Mesenchymal stem cell (in vitro differentiated cells and primary cell): Measurements from ENCODE around the gene DGCR2.
A peak's percentile ranks its signal among the peaks of the same experiment; 100 is the strongest.

ENCODE experiments used
- DNase-seq: peaks from one replicate; pipeline ENCODE4 v3.0.0-alpha.2; 2013
- H2AFZ ChIP-seq: one replicate; pipeline ENCODE4 v1.6.1; 2013; ENCODE audit warnings: low read depth, mild to moderate bottlenecking, control low read depth, inconsistent platforms, low read length, moderate library complexity
- H2AK5ac ChIP-seq: 2 replicates; pipeline ENCODE4 v1.6.1; 2013; ENCODE audit warnings: low read length, moderate library complexity, mild to moderate bottlenecking, inconsistent platforms; ENCODE audit not compliant: severe bottlenecking
- H2BK120ac ChIP-seq: one replicate; pipeline ENCODE4 v1.6.1; 2013; ENCODE audit warnings: low read depth, mild to moderate bottlenecking, inconsistent platforms, low read length, moderate library complexity
- H2BK12ac ChIP-seq, 2 experiments: one replicate each; pipeline ENCODE4 v1.6.1; 2013; ENCODE audit warnings: inconsistent platforms in 2 of 2, low read length in 2 of 2, mild to moderate bottlenecking in 2 of 2, moderate library complexity in 2 of 2, control low read depth in 1 of 2
- H2BK15ac ChIP-seq: one replicate; pipeline ENCODE4 v1.6.1; 2013; ENCODE audit warnings: mild to moderate bottlenecking, low read depth, inconsistent platforms; ENCODE audit not compliant: poor library complexity, severe bottlenecking
- H2BK5ac ChIP-seq: 2 replicates; pipeline ENCODE4 v1.6.1; 2013; ENCODE audit warnings: low read depth, mild to moderate bottlenecking, low read length, control low read depth, inconsistent platforms; ENCODE audit not compliant: poor library complexity, severe bottlenecking
- H3K14ac ChIP-seq, 2 experiments: one replicate each; pipeline ENCODE4 v1.6.1; 2013; ENCODE audit warnings: inconsistent platforms in 2 of 2, low read length in 2 of 2, control low read depth in 1 of 2, mild to moderate bottlenecking in 1 of 2, moderate library complexity in 1 of 2
- H3K18ac ChIP-seq, 2 experiments: one replicate each; pipeline ENCODE4 v1.6.1; 2013; ENCODE audit warnings: inconsistent platforms in 2 of 2, low read length in 2 of 2, control low read depth in 1 of 2, low read depth in 1 of 2, mild to moderate bottlenecking in 1 of 2
- H3K23ac ChIP-seq, 2 experiments: one replicate each; pipeline ENCODE4 v1.6.1; 2013; ENCODE audit warnings: inconsistent platforms in 2 of 2, low read length in 2 of 2, mild to moderate bottlenecking in 2 of 2, moderate library complexity in 2 of 2, control low read depth in 1 of 2
- H3K27ac ChIP-seq: 2 replicates; pipeline ENCODE4 v1.5.1; 2013; ENCODE audit warnings: mild to moderate bottlenecking, moderate library complexity, low read length, control low read depth, inconsistent platforms; ENCODE audit not compliant: poor library complexity, severe bottlenecking
- H3K27me3 ChIP-seq, 2 experiments: 2 replicates each; pipeline versions ENCODE4 v1.6.1 to v1.7.0; 2013; ENCODE audit warnings: low read length in 2 of 2, mild to moderate bottlenecking in 2 of 2, moderate library complexity in 2 of 2, control low read depth in 1 of 2, inconsistent platforms in 1 of 2; ENCODE audit not compliant: control insufficient read depth in 1 of 2, insufficient read depth in 1 of 2
- H3K36me3 ChIP-seq, 2 experiments: 2 replicates each; pipeline versions ENCODE4 v1.6.1 to v1.7.0; 2013; ENCODE audit warnings: low read length in 2 of 2, control low read depth in 1 of 2, inconsistent platforms in 1 of 2, low read depth in 1 of 2, mild to moderate bottlenecking in 1 of 2; ENCODE audit not compliant: insufficient read depth in 2 of 2, control insufficient read depth in 1 of 2
- H3K4ac ChIP-seq, 2 experiments: one replicate each; pipeline ENCODE4 v1.6.1; 2013; ENCODE audit warnings: inconsistent platforms in 2 of 2, low read length in 2 of 2, mild to moderate bottlenecking in 2 of 2, moderate library complexity in 2 of 2, control low read depth in 1 of 2, low read depth in 1 of 2
- H3K4me1 ChIP-seq: 2 replicates; pipeline ENCODE4 v1.6.1; 2013; ENCODE audit warnings: low read depth, low read length, control low read depth; ENCODE audit not compliant: control insufficient read depth, insufficient read depth
- H3K4me2 ChIP-seq: 2 replicates; pipeline ENCODE4 v1.6.1; 2013; ENCODE audit warnings: low read length, mild to moderate bottlenecking, inconsistent platforms; ENCODE audit not compliant: poor library complexity, severe bottlenecking
- H3K4me3 ChIP-seq, 2 experiments: 2 replicates each; pipeline versions ENCODE4 v1.5.1 to v1.7.0; 2013; ENCODE audit warnings: low read length in 2 of 2, mild to moderate bottlenecking in 2 of 2, control low read depth in 1 of 2, low read depth in 1 of 2; ENCODE audit not compliant: insufficient read depth in 1 of 2
- H3K79me1 ChIP-seq: replicated peaks from 2 replicates; pipeline ENCODE4 v1.6.1; 2013; ENCODE audit warnings: mild to moderate bottlenecking, control low read depth, low read length, inconsistent platforms; ENCODE audit not compliant: poor library complexity, severe bottlenecking
- H3K9ac ChIP-seq: 2 replicates; pipeline ENCODE4 v1.7.0; 2013; ENCODE audit warnings: mild to moderate bottlenecking, low read length, moderate library complexity
- H3K9me3 ChIP-seq: 2 replicates; pipeline ENCODE4 v1.7.0; 2013; ENCODE audit warnings: mild to moderate bottlenecking, low read length; ENCODE audit not compliant: control insufficient read depth
- H4K8ac ChIP-seq: one replicate; pipeline ENCODE4 v1.6.1; 2013; ENCODE audit warnings: inconsistent platforms, mild to moderate bottlenecking, low read length, moderate library complexity
- H4K91ac ChIP-seq: one replicate; pipeline ENCODE4 v1.6.1; 2013; ENCODE audit warnings: mild to moderate bottlenecking, low read length, inconsistent platforms
- WGBS: methylation state at CpG from one replicate; pipeline ENCODE4 v1.1.7; 2013; ENCODE audit warnings: mixed read lengths; 5-methylcytosine and 5-hydroxymethylcytosine counted together

DGCR2 gene

GRCh38 chr22:19143212-19143611, 21.0 kb upstream of the DGCR2 start:
- peaks cover 16 to 22% of the 10 kb centered on the region in 2 experiments for H3K27me3 ChIP-seq
- H3K14ac ChIP-seq: no peak overlapping the region
- H2AK5ac ChIP-seq: no peak overlapping the region
- no peak overlapping the region for H2AFZ ChIP-seq
- peaks cover 35% of the 10 kb centered on the region for H3K79me1 ChIP-seq
- no peak overlapping the region for H3K27ac ChIP-seq
- 89% methylated on average over 5 of the region's 5 CpGs for WGBS
- peak overlapping the region in 1 of 2 experiments; percentile 94 for H3K4me3 ChIP-seq
- peak overlapping the region; percentile 92 for H3K9ac ChIP-seq
- no peak overlapping the region for H4K8ac ChIP-seq
- H2BK15ac ChIP-seq: no peak overlapping the region
- no peak overlapping the region for H3K4me2 ChIP-seq
- no peaks in the 10 kb centered on the region for H3K9me3 ChIP-seq
- H3K36me3 ChIP-seq: peaks cover 40 to 45% of the 10 kb centered on the region in 2 experiments
- H2BK5ac ChIP-seq: no peak overlapping the region
- no peak overlapping the region for H3K4ac ChIP-seq
- peaks cover 5% of the 10 kb centered on the region for H3K4me1 ChIP-seq
- DNase-seq: no peak
- no peak overlapping the region for H3K23ac ChIP-seq
- H2BK12ac ChIP-seq: no peak overlapping the region
- no peak overlapping the region for H4K91ac ChIP-seq
- no peak overlapping the region for H2BK120ac ChIP-seq
- no peak overlapping the region for H3K18ac ChIP-seq

DNA sequence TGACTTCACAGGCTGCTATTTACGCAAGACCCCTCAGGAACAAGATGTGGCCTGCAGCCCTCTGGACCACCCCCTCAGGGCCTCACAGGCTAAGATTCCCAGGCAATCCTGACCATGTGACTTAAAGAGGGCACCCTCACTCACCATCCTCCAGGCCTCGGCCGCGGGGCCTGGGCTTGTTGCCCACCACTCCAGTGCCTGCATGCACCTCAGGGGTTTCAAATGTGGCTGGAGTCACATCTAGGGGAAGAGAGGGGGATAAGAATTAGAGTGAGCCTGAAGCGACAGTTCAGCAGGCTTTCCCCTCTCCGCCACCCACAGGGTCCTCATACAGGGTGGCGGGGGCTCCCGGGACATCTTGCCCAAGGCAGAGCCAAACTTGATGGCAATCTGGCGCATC, 20.2 kb upstream of the DGCR2 start:
- peaks cover 5% of the 10 kb centered on the region for H3K4me1 ChIP-seq
- H3K14ac ChIP-seq: no peak overlapping the region
- no peak overlapping the region for H2AFZ ChIP-seq
- no peak overlapping the region for H2BK15ac ChIP-seq
- H2BK5ac ChIP-seq: no peak overlapping the region
- 98% methylated on average over 9 of the region's 9 CpGs for WGBS
- H3K4me2 ChIP-seq: no peak overlapping the region
- no peak overlapping the region for H3K9ac ChIP-seq
- no peak overlapping the region for H3K27ac ChIP-seq
- H4K8ac ChIP-seq: no peak overlapping the region
- H3K9me3 ChIP-seq: no peaks in the 10 kb centered on the region
- H3K4me3 ChIP-seq: no peak overlapping the region
- H3K23ac ChIP-seq: no peak overlapping the region
- H2BK12ac ChIP-seq: no peak overlapping the region
- peaks cover 8 to 14% of the 10 kb centered on the region in 2 experiments for H3K27me3 ChIP-seq
- H3K79me1 ChIP-seq: peaks cover 39% of the 10 kb centered on the region
- H3K36me3 ChIP-seq: peaks cover 49 to 54% of the 10 kb centered on the region in 2 experiments
- no peak overlapping the region for H2BK120ac ChIP-seq
- H2AK5ac ChIP-seq: no peak overlapping the region
- no peak overlapping the region for H3K18ac ChIP-seq
- no peak for DNase-seq
- no peak overlapping the region for H3K4ac ChIP-seq
- no peak overlapping the region for H4K91ac ChIP-seq

DNA sequence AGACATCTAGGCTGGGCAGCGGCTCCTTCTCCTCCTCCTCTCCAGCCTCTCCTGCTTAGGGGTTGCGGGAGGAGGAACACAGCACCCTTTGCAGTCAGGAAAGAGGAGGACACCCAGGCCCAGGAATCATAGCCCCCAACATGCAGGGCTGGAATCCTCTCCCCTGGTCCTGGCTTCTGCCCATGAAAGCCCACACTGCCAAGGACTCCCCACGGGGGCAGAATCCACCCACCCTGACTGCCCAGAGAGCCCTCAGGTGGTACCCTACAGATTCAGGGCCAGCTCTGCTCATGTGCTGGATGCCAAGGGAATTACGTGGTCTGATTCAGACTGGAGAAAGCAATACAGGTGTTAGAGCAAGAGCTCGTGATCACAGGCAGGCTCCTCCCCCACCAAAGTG, 17.8 kb upstream of the DGCR2 start:
- no peak overlapping the region for H3K27ac ChIP-seq
- no peaks in the 10 kb centered on the region for H3K27me3 ChIP-seq
- H4K91ac ChIP-seq: no peak overlapping the region
- H2BK120ac ChIP-seq: no peak overlapping the region
- over 99% methylated on average over 5 of the region's 5 CpGs for WGBS
- no peak overlapping the region for H2AFZ ChIP-seq
- no peak overlapping the region for H3K4me2 ChIP-seq
- H2BK5ac ChIP-seq: no peak overlapping the region
- H3K9ac ChIP-seq: no peak overlapping the region
- H3K14ac ChIP-seq: no peak overlapping the region
- H3K4me1 ChIP-seq: peaks cover 5% of the 10 kb centered on the region
- H3K79me1 ChIP-seq: peaks cover 44% of the 10 kb centered on the region
- DNase-seq: no peak
- no peak overlapping the region for H3K4me3 ChIP-seq
- no peak overlapping the region for H2AK5ac ChIP-seq
- peaks cover 63 to 74% of the 10 kb centered on the region in 2 experiments for H3K36me3 ChIP-seq
- H3K18ac ChIP-seq: no peak overlapping the region
- no peak overlapping the region for H2BK12ac ChIP-seq
- H3K9me3 ChIP-seq: no peaks in the 10 kb centered on the region
- no peak overlapping the region for H3K23ac ChIP-seq
- no peak overlapping the region for H2BK15ac ChIP-seq
- no peak overlapping the region for H4K8ac ChIP-seq
- H3K4ac ChIP-seq: no peak overlapping the region

- Histone ChIP-seq H3K79me1 (peaks cover 48% of the 10 kb centered on the region), H3K36me3 (peaks cover 73 to 84% of the 10 kb centered on the region in 2 experiments), H3K4me2 (no peak overlapping the region), H4K8ac (no peak overlapping the region), H4K91ac (no peak overlapping the region), H3K4me1 (peaks cover 5% of the 10 kb centered on the region), H3K18ac (no peak overlapping the region), H3K4ac (no peak overlapping the region), H2BK12ac (no peak overlapping the region), H3K27me3 (no peaks in the 10 kb centered on the region), H3K9ac (no peak overlapping the region), H3K9me3 (no peaks in the 10 kb centered on the region), H2BK120ac (no peak overlapping the region), H2BK15ac (no peak overlapping the region), H2AK5ac (no peak overlapping the region), H3K14ac (no peak overlapping the region), H3K23ac (no peak overlapping the region), H2AFZ (no peak overlapping the region), H3K27ac (no peak overlapping the region), H3K4me3 (no peak overlapping the region), H2BK5ac (no peak overlapping the region)
- WGBS: 98% methylated on average over 9 of the region's 9 CpGs
- no peak for DNase-seq
Observed at GRCh38 chr22:19139001-19139356, 16.8 kb upstream of the DGCR2 start.
